GM12875 (cell line): ENCODE measurements around the gene SMARCD3.
A peak's percentile ranks its signal among the peaks of the same experiment; 100 is the strongest.

Experiments used
- H3K4me3 ChIP-seq: one replicate; pipeline ENCODE4 v1.5.1; 2011; ENCODE audit warnings: low read depth, low read length, control low read depth
- CTCF ChIP-seq: IDR thresholded peaks from 2 replicates; pipeline ENCODE4 v1.5.1; 2011; ENCODE audit warnings: low read depth, mild to moderate bottlenecking, control low read depth, inconsistent platforms, low read length, moderate library complexity, borderline replicate concordance; ENCODE audit not compliant: insufficient read depth

The SMARCD3 gene

GRCh38 chr7:151244196-151244840 is 4.2 kb downstream of the SMARCD3 start:
- H3K4me3 ChIP-seq: no peak overlapping the region

GRCh38 chr7:151243408-151244195 is 4.9 kb downstream of the SMARCD3 start:
- peak overlapping the region; percentile 10 for H3K4me3 ChIP-seq
- TF ChIP-seq CTCF: no peak

More at GRCh38 chr7:151244196-151244840, 4.2 kb downstream of the SMARCD3 start:
- TF ChIP-seq CTCF: peak; percentile 83

GRCh38 chr7:151243045-151243349 is 5.5 kb downstream of the SMARCD3 start:
- H3K4me3 ChIP-seq: peak overlapping the region; percentile 10

GRCh38 chr7:151242159-151243044 is 6.1 kb downstream of the SMARCD3 start:
- TF ChIP-seq CTCF: no peak
- H3K4me3 ChIP-seq: no peak overlapping the region

More at GRCh38 chr7:151243045-151243349, 5.5 kb downstream of the SMARCD3 start:
- TF ChIP-seq CTCF: no peak

- no peak overlapping the region for H3K4me3 ChIP-seq
- TF ChIP-seq CTCF: no peak
These were observed 6.8 kb downstream of the SMARCD3 start for GRCh38 chr7:151241755-151242096.

- H3K4me3 ChIP-seq: no peak overlapping the region
- TF ChIP-seq CTCF: no peak
These were observed 7.3 kb downstream of the SMARCD3 start for GRCh38 chr7:151240942-151241754.
